Fibroblast of lung (primary cell): ENCODE results near the gene FCSK. TPM values are rescaled to one million over a fixed set of nuclear protein-coding genes. Genes with fewer than 3 reads are reported as not detected.

Experiments used
- DNase-seq, 2 donors: peaks; one replicate each; pipeline versions ENCODE4 v3.0.0 to v3.0.0-alpha.2; 2010; ENCODE audit warnings: low read depth in 2 of 2
- H2AFZ ChIP-seq: 2 replicates; pipeline ENCODE4 v1.5.1; 2012; ENCODE audit warnings: low read length, control low read depth, inconsistent platforms
- H3K27ac ChIP-seq: 2 replicates; pipeline ENCODE4 v1.5.1; 2011; ENCODE audit warnings: low read length, control low read depth; ENCODE audit not compliant: insufficient read depth
- H3K27me3 ChIP-seq: 2 replicates; pipeline ENCODE4 v1.5.1; 2011; ENCODE audit warnings: mild to moderate bottlenecking, low read length; ENCODE audit not compliant: control insufficient read depth, insufficient read depth
- H3K36me3 ChIP-seq: 2 replicates; pipeline ENCODE4 v1.5.1; 2011; ENCODE audit warnings: low read length; ENCODE audit not compliant: control insufficient read depth, insufficient read depth
- H3K4me1 ChIP-seq: 2 replicates; pipeline ENCODE4 v1.5.1; 2011; ENCODE audit warnings: low read length; ENCODE audit not compliant: control insufficient read depth, insufficient read depth; ENCODE audit errors: extremely low read depth
- H3K4me2 ChIP-seq: 2 replicates; pipeline ENCODE4 v1.5.1; 2011; ENCODE audit warnings: low read length, control low read depth; ENCODE audit not compliant: insufficient read depth; ENCODE audit errors: extremely low read depth
- H3K4me3 ChIP-seq, 4 experiments: fragments of 200-600 bp in 1 of 4; sonication (generic) in 1 of 4; replicated peaks in 1 of 4; 2 replicates each; pipeline ENCODE4 v1.5.1; 2011 to 2016; ENCODE audit warnings: low read length in 4 of 4, low read depth in 3 of 4, mild to moderate bottlenecking in 3 of 4, control low read depth in 2 of 4, inconsistent platforms in 1 of 4, mixed read lengths in 1 of 4; ENCODE audit not compliant: insufficient read depth in 1 of 4; ENCODE audit errors: control extremely low read depth in 1 of 4
- H3K79me2 ChIP-seq: 2 replicates; pipeline ENCODE4 v1.5.1; 2012; ENCODE audit warnings: mild to moderate bottlenecking, low read length, inconsistent platforms; ENCODE audit not compliant: control insufficient read depth, insufficient read depth
- H3K9ac ChIP-seq: 2 replicates; pipeline ENCODE4 v1.5.1; 2011; ENCODE audit warnings: mild to moderate bottlenecking, low read length, control low read depth; ENCODE audit not compliant: insufficient read depth
- H3K9me3 ChIP-seq: 2 replicates; pipeline ENCODE4 v1.5.1; 2012; ENCODE audit warnings: low read depth, low read length; ENCODE audit not compliant: control insufficient read depth, insufficient read depth
- H4K20me1 ChIP-seq: 2 replicates; pipeline ENCODE4 v1.5.1; 2011; ENCODE audit warnings: low read length; ENCODE audit not compliant: control insufficient read depth, insufficient read depth; ENCODE audit errors: extremely low read depth
- EZH2 ChIP-seq: IDR thresholded peaks from 2 replicates; pipeline ENCODE4 v1.5.1; 2012; ENCODE audit warnings: low read length, control low read depth, mild to moderate bottlenecking; ENCODE audit errors: missing control alignments
- polyA plus RNA-seq, 2 donors: library from polyadenylated mRNA; depleted of rRNA in 1 of 2; stranded (reverse) in 1 of 2; unstranded in 1 of 2; fragments of >200 nt; gene quantifications; 2 replicates each; pipeline ENCODE4 v1.2.1, GENCODE V29; 2011 to 2012; ENCODE audit warnings: missing spikeins in 1 of 2
- total RNA-seq: library from RNA; depleted of rRNA; stranded (reverse); fragments of >200 nt; gene quantifications from 2 replicates; pipeline ENCODE4 v1.2.1, GENCODE V29; 2014
- TF ChIP-seq, protein P1 (sequence below), 2 donors: IDR thresholded peaks in 1 of 2; conservative IDR thresholded peaks in 1 of 2; 1 replicate in 1 of 2; 2 replicates in 1 of 2; pipeline ENCODE4 v1.5.1; 2011 to 2012; ENCODE audit warnings: low read length in 2 of 2, control low read depth in 1 of 2, inconsistent platforms in 1 of 2, low read depth in 1 of 2, mild to moderate bottlenecking in 1 of 2

FCSK gene
- total and polyA plus RNA-seq, 2 donors (not counting 1 experiment from before 2014, with no cell fraction given): 4.9 to 13.5 TPM

DNA sequence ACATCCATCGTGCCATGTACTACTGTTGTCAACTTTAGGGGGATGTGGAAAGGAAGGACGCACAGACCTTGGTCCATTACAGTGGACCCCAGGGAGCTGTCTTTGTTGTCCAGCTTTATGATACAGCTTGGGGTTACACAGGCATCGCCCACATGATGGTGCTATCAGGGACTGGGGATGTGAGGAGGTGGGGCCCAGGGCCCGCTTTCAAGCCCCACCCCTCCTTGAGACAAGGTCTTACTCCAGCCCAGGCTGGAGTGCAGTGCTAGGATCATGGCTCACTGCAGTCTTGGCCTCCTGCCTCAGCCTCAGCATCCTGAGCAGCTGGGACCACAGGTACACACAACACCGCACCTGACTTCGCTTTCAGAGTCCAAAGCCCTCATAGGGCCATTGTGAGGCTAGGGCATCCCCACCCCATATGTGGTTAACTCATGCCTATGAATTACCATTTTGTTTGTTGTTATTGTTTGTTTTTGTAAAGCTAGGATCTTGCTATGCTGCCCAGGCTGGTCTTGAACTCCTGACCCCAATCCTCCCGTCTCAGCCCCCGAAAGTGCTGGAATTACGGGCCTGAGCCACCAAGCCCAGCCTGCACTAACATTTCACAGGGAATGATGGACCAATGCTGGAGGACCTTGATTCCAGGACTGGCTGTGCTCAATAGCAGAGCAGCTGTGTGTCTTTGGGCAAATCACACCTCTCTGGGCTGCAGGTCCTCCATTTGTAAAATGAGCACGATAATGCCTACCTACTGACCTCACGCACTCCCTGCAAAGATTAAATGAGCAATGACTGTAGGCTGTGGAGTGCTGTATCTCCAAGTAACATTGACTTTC is 32.7 kb upstream of the FCSK start:
- H3K9ac ChIP-seq: no peak overlapping the region
- H3K4me1 ChIP-seq: no peaks in the 10 kb centered on the region
- H3K27ac ChIP-seq: no peak overlapping the region
- DNase-seq: no peak
- H3K4me2 ChIP-seq: no peak overlapping the region
- H4K20me1 ChIP-seq: no peaks in the 10 kb centered on the region
- TF ChIP-seq, protein P1, sequence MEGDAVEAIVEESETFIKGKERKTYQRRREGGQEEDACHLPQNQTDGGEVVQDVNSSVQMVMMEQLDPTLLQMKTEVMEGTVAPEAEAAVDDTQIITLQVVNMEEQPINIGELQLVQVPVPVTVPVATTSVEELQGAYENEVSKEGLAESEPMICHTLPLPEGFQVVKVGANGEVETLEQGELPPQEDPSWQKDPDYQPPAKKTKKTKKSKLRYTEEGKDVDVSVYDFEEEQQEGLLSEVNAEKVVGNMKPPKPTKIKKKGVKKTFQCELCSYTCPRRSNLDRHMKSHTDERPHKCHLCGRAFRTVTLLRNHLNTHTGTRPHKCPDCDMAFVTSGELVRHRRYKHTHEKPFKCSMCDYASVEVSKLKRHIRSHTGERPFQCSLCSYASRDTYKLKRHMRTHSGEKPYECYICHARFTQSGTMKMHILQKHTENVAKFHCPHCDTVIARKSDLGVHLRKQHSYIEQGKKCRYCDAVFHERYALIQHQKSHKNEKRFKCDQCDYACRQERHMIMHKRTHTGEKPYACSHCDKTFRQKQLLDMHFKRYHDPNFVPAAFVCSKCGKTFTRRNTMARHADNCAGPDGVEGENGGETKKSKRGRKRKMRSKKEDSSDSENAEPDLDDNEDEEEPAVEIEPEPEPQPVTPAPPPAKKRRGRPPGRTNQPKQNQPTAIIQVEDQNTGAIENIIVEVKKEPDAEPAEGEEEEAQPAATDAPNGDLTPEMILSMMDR (conservative IDR thresholded peaks at IDR 0.05 in 1 of 2, IDR thresholded peaks at IDR 0.05 in 1 of 2; ENCODE audit: low read depth in 1 of 2, low read length in 2 of 2): no peak
- no peak for TF ChIP-seq EZH2
- H3K79me2 ChIP-seq: no peaks in the 10 kb centered on the region
- H3K9me3 ChIP-seq: no peaks in the 10 kb centered on the region
- no peaks in the 10 kb centered on the region for H3K36me3 ChIP-seq
- no peaks in the 10 kb centered on the region for H3K27me3 ChIP-seq
- no peak overlapping the region for H2AFZ ChIP-seq
- no peak overlapping the region for H3K4me3 ChIP-seq

DNA sequence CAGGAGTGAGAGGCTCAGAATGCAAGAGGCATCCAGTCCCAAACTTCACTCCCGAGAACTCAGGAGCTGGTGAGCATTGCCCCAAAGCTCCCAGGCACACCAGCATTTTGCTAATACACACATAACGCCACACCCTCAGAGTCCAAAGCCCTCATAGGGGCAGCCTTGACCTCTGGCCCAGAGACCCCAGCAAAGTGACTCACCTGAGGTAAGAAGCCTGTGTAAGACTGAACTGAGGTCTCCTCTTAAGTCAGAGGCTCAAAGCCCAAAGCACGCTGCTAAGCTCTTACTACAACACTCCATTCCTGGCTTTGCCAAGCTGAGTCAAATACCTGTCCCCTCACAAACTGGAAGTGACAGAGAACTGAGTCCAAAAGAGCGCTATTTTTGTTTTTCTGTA is 31.9 kb upstream of the FCSK start:
- Histone ChIP-seq H3K4me2 (no peak overlapping the region), H3K9me3 (no peaks in the 10 kb centered on the region), H2AFZ (no peak overlapping the region), H3K27me3 (no peaks in the 10 kb centered on the region), H3K79me2 (no peaks in the 10 kb centered on the region), H3K36me3 (no peaks in the 10 kb centered on the region), H3K9ac (no peak overlapping the region), H4K20me1 (no peaks in the 10 kb centered on the region), H3K27ac (no peak overlapping the region), H3K4me3 (no peak overlapping the region), H3K4me1 (no peaks in the 10 kb centered on the region)
- DNase-seq: no peak
- no peak for TF ChIP-seq EZH2
- TF ChIP-seq, protein P1 (conservative IDR thresholded peaks at IDR 0.05 in 1 of 2, IDR thresholded peaks at IDR 0.05 in 1 of 2; ENCODE audit: low read depth in 1 of 2, low read length in 2 of 2): no peak

DNA sequence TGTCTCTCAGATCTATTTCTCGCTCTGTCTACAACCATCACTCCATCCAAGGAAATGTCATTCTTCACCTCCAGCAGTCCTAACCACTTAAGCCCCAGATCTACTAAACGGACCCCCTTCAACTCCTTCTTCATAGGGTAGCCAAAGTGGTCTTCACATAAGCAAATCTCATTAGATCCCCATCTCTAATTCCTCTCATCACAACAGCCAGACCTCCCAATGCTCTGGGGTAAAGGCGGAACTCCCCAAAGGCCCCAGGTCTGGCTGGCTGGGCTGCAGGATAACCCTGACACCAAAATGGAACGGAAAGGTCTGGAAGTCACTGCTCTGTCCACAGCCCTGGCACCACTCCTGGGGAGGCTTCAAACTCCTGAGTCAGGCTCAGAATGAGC is 26.6 kb upstream of the FCSK start:
- Histone ChIP-seq H3K27ac (no peak overlapping the region), H3K4me1 (peaks cover 20% of the 10 kb centered on the region), H3K27me3 (no peaks in the 10 kb centered on the region), H3K4me2 (peak overlapping the region; percentile 68), H3K79me2 (peaks cover 17% of the 10 kb centered on the region), H2AFZ (no peak overlapping the region), H3K36me3 (no peaks in the 10 kb centered on the region), H3K4me3 (no peak overlapping the region), H3K9ac (no peak overlapping the region), H3K9me3 (no peaks in the 10 kb centered on the region), H4K20me1 (peaks cover 1% of the 10 kb centered on the region)
- TF ChIP-seq, protein P1 (conservative IDR thresholded peaks at IDR 0.05 in 1 of 2, IDR thresholded peaks at IDR 0.05 in 1 of 2; ENCODE audit: low read depth in 1 of 2, low read length in 2 of 2): no peak
- no peak for TF ChIP-seq EZH2
- no peak for DNase-seq
